Fibroblast of villous mesenchyme (primary cell): ENCODE results near the gene SLC12A4. TPM values are rescaled to one million over a fixed set of nuclear protein-coding genes. Genes with fewer than 3 reads are reported as not detected.
A peak's percentile ranks its signal among the peaks of the same experiment; 100 is the strongest.

ENCODE experiments used
- DNase-seq: peaks from one replicate; pipeline ENCODE4 v3.0.0-alpha.2; 2010; ENCODE audit warnings: low read depth
- H3K4me3 ChIP-seq: 2 replicates; pipeline ENCODE4 v1.5.1; 2011; ENCODE audit warnings: low read depth, mild to moderate bottlenecking, low read length
- total RNA-seq: library from RNA; depleted of rRNA; stranded (reverse); fragments of >200 nt; gene quantifications from 2 replicates; pipeline ENCODE4 v1.2.3, GENCODE V29; 2012
- TF ChIP-seq, protein P1 (sequence below): IDR thresholded peaks from 2 replicates; pipeline ENCODE4 v1.5.1; 2012; ENCODE audit warnings: low read depth, mild to moderate bottlenecking, low read length; ENCODE audit not compliant: insufficient read depth

The SLC12A4 gene
- total RNA-seq, 1 donor: 104 TPM

DNA sequence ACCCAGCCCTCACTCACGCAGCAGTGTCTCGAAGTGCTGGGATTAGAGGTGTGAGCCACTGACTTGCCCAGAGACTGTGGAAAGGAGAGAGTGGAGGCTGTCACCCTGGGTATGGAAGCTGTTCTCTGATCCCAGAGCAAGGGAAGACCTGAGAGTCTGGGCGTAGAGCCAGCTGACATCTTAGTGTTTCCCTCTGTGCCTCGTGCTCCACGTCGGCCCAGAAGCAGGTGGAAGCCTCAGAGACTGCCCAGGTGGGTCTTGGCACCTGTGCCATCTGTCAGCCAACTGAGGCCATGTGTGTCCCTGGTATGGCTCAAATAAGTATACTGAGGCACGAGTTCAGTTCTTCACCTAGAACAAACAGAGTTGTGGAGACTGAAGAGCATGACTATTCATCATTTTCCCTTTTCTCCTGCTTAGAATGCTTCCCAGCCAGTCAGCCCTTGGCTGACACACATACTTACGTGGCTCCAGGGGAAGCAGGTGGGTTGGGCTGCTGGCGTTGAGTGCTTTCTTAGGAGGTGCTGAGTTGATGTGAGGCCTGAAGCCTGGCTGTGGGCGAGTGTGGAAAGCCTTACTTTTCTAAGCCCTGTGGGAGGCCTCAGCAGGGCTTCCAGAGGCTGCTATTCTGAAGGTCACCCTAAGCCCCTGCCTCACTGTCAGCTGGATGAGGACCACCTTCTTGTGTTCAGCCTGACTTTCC is 44.9 kb downstream of the SLC12A4 start:
- TF ChIP-seq, protein P1, sequence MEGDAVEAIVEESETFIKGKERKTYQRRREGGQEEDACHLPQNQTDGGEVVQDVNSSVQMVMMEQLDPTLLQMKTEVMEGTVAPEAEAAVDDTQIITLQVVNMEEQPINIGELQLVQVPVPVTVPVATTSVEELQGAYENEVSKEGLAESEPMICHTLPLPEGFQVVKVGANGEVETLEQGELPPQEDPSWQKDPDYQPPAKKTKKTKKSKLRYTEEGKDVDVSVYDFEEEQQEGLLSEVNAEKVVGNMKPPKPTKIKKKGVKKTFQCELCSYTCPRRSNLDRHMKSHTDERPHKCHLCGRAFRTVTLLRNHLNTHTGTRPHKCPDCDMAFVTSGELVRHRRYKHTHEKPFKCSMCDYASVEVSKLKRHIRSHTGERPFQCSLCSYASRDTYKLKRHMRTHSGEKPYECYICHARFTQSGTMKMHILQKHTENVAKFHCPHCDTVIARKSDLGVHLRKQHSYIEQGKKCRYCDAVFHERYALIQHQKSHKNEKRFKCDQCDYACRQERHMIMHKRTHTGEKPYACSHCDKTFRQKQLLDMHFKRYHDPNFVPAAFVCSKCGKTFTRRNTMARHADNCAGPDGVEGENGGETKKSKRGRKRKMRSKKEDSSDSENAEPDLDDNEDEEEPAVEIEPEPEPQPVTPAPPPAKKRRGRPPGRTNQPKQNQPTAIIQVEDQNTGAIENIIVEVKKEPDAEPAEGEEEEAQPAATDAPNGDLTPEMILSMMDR: no peak
- DNase-seq: no peak
- H3K4me3 ChIP-seq: no peak overlapping the region

DNA sequence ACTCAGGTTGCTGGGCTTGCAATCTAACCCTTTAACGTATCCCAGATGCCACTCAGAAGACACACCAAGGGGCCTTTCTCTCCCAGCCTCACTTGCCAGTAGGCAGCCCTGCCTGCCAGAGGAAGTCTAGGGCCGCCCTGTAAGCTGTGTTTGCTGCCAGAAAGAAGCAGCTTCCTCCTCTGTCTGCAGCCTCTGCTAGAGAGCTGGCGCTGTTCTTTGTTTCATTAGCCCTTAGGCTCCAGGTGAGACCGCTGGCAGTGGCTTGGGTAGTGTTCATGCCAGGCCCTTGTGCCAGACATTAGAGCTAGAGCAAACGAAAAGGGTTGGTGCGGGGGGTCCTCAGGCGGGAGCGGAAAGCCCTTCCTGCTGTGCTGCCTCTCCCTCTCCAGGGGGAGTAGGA is 45.7 kb downstream of the SLC12A4 start:
- TF ChIP-seq, protein P1: no peak
- DNase-seq: no peak
- no peak overlapping the region for H3K4me3 ChIP-seq

DNA sequence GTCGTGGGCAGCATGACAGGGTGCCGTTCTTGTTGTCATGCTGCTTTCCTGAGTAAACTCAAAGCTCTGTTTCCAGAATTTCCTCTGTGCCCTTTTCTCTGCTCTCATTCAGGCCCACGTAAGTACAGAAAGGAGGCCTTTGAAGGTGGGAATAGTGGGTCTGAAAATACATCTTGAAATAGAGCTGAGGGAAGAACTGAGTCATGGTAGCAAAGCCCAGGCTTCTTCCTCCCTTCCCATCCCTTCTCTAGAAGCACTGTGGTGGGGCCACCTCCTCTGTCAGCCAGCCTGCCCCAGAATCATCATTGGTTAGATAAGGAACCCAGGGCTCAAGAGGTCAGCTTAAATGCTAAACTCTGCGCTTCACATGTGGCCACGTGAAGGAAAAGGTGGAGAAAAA is 46.2 kb downstream of the SLC12A4 start:
- H3K4me3 ChIP-seq: no peak overlapping the region
- TF ChIP-seq, protein P1: no peak
- no peak for DNase-seq

DNA sequence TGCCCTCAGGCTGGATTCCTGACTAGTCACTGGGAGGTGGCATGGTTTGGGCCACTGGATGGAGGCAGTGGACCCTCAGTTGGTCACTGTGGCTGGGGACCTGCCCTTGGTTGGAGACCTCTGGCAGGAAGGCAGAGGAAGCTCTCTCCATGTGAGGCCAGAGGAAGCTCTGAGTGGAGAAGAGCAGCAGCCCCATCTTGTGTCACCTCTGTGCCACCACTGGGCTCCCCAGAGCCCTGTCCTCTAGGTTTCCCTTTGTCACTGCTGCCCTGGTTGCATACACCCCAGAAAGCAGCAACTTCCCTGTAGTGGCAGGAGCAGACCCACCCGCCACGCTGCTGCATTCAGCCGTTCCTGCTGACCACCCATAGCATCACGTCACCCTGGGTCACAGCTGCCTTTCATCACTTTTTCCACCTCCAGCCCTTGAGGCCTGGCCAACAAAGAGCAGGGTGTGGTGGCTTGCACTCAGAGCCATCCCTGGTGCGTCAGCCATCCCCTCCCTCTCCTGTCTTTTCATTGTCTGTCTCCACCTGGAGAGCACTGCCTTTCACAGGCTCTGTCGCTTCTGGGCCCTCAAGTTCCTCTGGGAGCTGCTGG is 48.7 kb downstream of the SLC12A4 start:
- DNase-seq: no peak
- no peak overlapping the region for H3K4me3 ChIP-seq
- TF ChIP-seq, protein P1: no peak

DNA sequence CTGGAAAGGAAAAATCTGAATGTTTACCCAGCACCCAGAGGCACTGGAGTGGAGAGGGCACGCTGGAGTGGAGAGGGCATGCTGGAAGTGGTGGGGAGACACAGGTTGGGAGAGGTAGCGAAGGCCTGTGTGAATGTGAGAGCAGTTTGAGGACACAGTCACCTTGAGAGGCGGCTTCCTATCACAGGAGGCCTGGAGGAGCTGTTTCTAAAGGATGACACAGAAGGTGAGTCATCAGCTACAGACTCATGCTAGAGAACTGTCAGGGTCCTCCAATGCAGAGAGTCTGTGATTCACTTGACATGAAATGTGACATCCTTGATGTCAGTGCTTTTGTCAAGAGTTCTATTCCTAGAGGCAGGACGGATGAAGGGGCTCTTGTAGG is 50.6 kb downstream of the SLC12A4 start:
- H3K4me3 ChIP-seq: no peak overlapping the region
- DNase-seq: peak; percentile 67
- TF ChIP-seq, protein P1: no peak

DNA sequence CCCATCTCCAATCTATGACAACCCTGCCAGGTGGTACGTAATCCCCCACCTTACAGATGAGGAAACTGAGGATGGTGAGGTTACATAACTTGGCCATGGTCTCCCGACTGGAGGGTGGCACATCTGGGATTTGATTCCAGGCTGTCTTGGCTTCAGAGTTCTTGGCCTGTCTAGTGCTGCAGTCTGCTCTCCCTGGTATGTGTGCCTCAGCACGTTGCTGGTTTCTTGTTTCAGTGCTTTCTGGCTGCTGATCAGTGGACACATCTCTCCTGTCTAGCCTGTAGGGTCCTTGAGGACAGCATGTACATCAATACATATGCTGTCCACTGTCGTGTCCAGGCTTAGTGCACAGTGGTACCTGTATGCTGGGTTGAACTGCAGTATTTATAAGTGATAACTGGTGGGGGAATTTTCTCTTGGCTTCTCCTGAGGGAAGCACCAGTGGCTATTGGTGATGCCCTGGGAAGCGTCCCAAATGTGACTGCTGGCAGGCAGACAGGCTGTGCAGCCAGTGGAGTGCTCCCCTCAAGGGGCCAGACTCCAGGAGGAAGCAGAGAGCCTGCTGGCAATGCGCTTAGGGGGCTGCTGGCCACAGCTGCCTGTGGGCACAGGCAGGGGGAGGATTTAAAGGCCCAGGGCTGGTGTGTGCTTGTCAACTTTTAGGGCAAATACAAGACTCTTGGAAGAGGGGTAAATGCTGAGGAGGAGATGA is 51.1 kb downstream of the SLC12A4 start:
- TF ChIP-seq, protein P1: no peak
- DNase-seq: no peak
- H3K4me3 ChIP-seq: no peak overlapping the region
